HL-60/S4 treated with phorbol 12-myristate 13-acetate at 8.2 ng/mL for 4 days and 3 days (cell line): ENCODE data around the gene ANKRD39.
"Not testable (repeated sequence)": the region's sequence is repeated elsewhere in the genome, so short reads cannot be mapped to it uniquely, and the experiment has no call there.

Source experiments
- in situ Hi-C: fragments of 300-500 bp; cut with MboI; formaldehyde crosslinking; loops from 2 replicates; pipeline ENCODE4 v1.15.0; 2022; ENCODE audit warnings: low sequenced_read_pairs

Gene ANKRD39

DNA sequence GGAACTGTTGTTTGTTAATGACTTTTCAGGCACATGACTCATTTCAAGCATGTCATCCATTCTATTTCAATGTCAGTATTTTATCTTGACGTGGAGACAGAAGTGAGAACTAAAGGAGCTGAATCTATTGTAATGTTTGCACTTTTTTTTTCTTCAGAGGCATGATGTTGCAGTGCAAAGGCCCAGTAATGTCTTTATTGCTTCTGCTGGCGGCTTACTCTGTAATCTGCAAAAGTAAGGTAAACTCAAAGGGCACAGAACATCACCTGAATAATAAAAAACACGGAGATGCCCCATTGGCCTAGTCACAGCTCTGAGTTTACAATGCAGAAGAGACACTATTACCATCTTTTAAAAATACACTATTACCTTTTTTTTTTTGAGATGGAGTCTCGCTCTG is 44.2 kb downstream of the ANKRD39 start:
- in situ Hi-C loops = no loop called here

DNA sequence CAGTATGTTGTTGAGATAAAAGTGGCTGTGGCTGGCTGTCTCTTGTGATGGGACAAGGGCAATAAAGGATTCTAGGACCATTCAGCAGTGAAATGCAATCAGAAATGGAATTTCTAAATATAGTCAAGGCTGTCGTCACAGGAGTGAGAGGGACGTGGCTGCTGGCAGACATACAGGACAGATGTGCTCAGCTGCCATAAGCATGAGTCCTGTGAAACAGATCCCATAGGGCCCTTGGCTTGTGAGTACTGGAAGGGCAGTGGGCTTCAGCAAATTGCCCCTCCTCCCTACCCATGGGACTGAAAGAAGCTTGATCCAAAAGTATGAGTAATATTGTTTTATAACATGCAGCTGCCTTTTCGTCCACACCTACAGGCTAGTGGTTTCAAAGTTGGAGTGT is 45.9 kb downstream of the ANKRD39 start:
- in situ Hi-C loops = no loop called here

DNA sequence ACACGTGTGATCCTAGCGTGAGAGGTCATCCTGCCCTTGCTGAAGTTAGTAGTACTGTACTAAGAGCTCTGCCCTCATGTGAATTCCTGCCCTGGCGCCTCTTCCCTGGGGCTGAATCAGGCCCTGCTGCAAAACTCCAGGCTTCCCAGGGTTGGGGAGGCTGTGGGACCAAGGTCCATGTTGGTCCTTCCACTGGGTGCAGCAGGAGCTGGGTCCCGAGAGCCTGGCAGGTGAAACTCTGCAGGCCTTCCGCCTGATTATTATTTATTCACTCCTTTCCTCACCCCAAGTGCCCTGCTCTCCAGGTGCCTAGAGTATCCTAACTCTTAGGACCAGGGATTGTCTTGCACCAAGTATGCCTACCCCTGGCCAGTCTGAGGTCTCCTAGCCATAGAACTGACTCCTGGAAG is 47.0 kb downstream of the ANKRD39 start:
- in situ Hi-C loops = no loop called here

DNA sequence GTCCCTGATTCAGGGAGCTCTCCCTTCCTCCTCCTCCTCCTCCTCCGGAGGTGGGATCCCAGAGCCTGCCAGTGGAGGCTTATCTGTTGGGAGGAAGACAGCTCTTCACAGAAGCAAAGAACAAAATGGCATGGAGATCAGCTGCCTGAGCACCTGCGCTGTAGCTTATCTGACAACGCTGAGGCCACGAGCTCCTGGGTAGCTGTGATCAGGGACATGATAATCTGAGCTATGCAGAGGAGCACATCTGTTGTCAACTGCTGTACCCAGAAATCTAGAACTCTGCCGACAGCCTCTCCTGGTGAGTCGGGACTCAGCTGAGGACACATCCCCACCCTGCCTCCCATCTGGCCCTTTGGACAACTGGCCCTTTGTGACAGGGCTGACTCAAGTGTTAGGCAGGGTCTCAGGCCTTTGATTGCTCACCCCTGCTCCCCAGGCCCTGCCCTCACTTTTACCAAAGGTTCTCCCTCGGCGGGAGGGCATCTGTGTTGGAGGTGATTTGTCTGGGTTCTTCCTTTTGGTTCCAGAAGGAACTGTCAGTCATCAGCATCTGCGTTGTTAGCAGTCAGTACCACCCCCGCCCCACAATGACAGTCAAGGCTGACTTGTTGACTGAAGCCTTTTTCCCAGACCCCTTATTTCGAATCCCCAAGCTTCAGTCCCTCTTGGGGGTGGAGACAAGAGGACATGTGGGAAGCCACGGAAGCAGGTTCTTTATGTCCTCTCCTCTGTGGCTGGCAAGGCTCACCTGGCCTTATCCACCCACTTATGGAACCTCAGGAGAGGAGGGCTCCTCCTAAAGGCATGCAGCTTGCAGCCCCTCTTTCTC is 47.6 kb downstream of the ANKRD39 start:
- in situ Hi-C loops = no loop called here

DNA sequence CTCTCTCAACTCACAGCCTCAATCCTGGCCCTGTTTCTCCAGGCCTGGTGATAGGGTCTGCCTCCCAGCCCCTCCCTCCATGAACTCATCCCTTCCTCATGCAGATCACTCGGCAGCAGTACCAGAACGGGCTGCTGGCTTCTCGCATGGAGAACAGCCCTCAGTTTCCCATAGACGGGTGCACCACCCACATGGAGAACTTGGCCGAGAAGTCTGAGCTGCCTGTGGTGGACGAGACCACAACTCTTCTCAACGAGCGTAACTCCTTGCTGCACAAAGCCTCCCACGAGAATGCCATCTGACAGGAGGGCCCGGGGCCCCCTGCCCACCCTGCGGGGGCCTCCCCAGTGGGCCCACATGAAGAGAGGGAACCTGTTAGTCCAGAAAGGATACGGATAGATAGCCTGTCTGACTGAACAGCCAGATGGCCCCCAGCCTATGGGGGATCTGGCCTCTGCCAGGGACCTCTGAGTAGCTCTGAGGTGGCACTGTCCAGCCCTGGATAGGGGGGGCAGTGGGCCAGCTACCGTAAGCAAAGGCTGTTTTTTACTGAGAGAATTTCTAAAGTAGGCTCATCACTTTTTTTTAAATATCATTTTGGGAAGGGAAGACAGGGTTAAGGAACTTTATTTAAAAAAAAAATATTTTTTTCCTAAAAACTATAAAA is 48.5 kb downstream of the ANKRD39 start:
- in situ Hi-C loops = no loop called here

DNA sequence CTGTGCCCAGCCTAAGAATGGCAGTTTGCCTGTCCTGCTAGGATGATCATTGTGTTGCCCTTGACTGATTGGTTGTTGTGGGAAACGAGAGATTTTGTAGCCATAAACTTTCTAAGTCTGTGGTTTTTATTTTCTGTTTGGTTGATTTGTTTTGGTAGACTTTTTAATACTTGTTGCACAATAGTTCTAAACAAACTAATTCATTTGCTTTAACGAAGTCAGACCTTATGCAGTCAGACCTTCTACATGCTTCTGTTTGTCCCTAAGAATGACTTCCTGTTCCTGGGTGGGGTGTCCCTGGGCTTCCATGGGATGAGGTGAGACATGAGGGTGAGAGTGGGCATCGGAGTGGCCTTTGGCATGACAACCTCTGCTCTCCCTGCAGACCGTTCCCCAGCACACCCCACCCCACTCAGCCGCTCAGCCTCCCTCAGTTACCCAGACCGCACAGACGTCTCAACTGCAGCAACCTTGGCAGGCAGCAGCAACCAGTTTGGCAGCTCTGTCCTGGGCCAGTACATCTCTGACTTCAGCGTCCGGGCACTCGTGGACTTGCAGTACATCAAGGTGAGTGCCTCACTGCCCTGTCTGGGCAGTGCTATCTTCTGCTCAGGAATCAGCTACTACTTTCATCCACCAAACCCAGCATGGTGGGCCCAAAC is 49.5 kb downstream of the ANKRD39 start:
- in situ Hi-C loops = no loop called here

DNA sequence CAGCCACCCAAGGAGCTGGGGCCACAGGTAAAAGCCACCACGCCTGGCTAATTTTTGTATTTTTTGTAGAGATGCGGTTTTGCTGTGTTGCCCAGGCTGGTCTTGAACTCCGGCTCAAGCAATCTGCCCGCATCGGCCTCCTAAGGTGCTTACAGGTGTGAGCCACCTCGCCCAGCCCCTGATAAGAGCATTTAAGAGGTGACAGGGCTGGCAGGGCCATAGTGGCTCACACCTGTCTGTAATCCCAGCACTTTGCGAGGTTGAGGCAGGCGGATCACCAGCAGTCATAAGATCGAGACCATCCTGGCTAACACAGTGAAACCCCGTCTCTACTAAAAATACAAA is 50.7 kb downstream of the ANKRD39 start:
- in situ Hi-C loops = no loop called here

DNA sequence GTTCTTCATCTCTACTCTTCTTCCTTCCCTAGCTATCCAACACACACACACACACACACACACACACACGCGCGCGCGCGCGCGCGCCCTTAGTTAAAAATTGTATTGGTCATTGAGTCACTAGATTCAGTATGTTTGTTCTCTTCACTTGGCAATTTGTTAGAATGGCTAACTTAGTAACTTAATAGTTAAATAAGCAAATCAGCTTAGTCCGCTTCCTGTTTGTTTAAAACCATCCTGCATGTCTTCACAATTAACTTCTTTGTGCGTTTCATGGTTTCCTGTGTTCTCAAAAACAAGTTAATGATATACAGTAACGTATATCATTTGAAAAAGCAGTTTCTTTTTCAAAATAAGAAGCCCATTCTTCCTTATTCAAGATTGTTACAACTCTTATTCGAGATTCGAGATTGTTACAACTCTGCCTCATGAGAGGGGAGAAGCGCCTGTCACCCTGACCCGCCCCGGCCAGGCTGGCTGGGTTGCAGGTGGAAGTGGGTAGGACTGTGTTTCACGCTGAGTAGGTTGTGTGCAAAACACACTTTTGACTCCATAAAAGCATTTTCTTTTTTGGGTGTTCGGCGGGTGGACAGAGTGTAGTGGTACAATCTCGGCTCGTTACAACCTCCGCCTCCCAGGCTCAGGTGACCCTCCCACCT is 51.2 kb downstream of the ANKRD39 start:
- in situ Hi-C loops = no loop called here

DNA sequence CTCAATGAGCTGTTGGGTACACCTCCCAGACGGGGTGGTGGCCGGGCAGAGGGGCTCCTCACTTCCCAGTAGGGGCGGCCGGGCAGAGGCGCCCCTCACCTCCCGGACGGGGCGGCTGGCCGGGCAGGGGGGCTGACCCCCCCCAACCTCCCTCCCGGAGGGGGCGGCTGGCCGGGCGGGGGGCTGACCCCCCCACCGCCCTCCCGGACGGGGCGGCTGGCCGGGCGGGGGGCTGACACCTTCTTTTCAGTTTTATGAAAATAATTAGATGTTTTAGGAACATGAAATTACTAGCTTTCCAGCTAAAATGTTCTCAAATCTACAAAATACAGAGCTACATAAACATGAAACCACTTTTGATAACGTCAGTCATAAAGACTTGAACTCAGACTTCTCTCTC is 51.9 kb downstream of the ANKRD39 start:
- in situ Hi-C loops = not testable (repeated sequence)

DNA sequence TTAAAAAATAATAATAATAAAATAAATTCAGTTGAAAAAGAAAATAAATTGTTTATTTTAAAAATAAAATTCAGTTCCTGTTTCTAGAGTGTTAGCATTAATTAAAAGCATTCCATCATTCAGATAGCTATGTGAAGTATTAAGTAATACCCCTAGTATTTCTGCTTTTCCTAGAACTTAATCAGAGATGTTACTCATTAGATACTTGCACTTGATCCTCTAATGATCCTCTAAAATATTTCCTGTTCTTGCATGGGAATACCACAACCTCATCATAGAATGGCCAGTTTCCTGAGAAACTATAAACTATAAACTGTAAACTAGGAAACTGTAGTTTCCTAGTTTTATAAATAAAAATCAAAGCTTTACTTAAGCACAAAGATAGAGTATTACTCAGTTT is 52.8 kb downstream of the ANKRD39 start:
- in situ Hi-C loops = no loop called here

DNA sequence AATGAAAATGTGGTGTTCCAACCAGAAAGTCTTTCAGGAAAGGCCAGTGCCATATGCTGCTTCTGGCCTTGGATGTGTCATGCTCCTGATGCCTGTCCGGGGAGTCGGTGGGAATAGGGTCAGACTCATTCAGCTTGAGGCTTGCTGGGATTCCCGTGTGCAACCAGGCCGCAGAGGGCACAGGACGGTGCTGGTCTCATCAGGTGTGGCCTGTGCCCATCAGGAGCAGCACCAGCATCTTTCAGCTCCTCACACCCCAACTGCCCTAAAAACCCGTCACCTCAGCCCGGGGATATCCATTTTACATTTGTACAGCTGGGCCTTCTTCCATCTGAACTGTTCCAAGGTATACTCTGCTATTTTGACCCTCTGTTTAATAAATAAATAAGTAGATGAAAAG is 55.1 kb downstream of the ANKRD39 start:
- in situ Hi-C loops = no loop called here

DNA sequence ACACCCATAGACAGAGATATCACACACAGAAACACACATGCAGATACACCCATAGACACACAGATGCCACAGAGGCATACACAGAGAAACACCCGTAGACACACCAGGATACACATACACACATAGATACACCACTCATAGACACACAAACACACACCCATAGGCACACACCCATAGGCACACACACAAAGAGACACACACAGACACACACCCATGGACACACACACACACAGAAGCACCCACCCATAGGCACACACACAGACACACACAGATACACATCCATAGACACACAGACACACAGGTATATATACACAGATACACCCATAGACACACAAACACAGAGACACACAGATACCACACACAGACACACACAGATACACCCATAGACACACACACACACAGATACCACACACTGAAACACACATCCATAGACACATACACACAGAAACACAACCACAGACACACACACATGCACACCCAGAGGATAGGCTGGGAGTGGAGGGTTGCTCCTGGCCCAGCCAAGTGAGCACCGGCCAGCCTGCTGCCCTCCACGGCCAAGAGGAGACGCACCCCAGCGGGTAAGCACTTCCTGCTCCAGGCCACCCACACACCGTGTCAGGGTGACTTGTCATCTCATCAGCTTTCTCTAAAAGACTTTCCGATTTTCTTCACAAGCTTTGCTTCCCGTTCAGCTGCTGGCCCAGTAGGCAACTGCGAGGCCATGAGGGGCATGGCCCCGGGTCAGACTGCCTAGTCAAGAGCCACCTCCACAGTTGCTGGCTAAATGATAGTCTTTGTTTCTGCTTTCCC is 55.8 kb downstream of the ANKRD39 start:
- in situ Hi-C loops = no loop called here

DNA sequence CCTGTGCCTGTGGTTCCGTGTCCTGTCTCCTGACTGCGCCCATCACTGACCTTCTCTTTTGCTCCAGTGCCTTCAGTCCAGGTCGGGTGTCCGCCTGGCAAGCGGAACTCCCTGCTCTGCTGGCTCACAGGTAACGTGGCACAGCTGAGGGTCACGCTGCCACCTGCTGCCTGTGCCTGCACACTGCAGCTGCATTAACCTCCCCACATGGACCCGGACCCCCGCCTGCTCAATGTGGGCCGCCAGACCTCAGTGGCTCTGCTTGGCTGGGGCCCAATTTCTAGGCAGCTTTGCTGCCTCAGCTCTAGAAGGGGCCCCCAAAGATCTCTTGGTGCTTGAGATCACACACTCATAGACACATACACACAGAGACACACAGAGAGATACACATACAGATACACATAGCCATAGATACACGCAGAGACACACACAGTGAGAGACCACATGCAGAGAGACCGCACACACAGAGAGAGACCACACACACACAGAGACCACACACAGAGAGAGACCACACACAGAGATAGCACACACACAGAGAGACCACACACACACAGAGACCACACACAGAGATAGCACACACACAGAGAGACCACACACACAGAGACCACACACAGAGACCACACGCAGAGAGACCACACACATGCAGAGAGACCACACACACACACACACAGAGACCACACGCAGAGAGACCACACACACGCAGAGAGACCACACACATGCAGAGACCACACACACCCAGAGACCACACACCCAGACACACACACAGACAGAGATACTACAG is 56.6 kb downstream of the ANKRD39 start:
- in situ Hi-C loops = no loop called here

DNA sequence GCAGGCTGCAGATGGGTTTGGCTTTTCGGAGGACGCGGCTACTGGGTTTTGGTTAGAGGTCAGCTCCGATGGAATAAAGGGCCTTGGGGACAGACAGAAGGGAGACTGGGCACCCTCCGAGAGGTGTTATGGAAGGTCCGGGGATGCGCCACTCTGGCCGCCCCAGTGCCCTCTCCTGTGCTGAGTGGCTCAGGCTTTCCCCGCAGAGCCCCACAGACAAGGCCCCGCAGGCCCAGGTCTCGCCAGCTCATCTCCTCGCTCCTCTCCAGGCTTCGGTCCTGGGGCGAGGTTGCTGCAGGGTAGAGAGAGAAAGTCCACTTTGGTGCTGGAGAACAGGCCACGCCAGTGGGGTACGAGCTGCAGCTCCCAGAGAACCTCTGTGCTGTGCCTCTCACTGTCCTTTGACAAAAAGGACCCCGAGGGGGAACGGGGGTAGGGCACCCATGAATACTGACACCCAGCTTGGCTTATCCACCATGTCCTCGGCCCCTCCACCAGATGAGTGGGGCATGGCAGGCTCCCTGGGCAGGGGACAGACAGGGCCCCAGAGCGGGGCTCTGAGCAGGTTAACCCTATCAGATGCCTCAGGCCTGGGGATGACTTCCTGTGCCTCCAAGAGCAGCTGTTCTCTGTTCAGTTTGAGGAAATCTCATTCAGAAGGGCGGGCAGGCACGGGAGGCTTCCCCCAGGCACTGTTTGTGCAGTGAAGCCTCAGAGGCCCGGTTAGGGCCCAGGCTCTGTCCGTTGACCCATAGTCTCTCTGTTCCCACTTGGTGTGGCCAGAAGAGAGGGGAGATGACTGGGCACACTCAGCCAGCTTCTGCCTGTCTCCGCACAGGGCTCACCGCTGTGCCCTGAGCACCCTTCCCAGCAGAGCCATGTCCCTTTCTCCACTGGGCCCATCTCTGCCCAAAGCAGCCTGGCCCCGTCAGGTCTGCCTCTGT is 57.5 kb downstream of the ANKRD39 start:
- in situ Hi-C loops = no loop called here

DNA sequence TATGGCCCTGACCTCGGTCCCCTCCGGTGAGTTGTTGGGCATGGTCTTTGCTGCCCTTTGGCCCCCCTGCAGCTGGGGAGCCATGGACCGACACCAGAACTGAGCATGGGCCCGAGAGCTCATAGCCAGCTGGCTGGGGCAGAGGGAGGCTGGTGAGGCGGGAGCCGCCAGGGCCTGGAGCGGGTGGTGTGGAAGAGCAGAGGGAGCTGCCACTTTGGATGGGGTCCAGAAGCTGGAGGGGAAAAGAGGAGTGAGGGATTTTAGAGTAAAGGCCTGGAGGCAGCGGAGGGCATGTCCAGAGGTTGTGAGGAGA is 58.2 kb downstream of the ANKRD39 start:
- in situ Hi-C loops = no loop called here

DNA sequence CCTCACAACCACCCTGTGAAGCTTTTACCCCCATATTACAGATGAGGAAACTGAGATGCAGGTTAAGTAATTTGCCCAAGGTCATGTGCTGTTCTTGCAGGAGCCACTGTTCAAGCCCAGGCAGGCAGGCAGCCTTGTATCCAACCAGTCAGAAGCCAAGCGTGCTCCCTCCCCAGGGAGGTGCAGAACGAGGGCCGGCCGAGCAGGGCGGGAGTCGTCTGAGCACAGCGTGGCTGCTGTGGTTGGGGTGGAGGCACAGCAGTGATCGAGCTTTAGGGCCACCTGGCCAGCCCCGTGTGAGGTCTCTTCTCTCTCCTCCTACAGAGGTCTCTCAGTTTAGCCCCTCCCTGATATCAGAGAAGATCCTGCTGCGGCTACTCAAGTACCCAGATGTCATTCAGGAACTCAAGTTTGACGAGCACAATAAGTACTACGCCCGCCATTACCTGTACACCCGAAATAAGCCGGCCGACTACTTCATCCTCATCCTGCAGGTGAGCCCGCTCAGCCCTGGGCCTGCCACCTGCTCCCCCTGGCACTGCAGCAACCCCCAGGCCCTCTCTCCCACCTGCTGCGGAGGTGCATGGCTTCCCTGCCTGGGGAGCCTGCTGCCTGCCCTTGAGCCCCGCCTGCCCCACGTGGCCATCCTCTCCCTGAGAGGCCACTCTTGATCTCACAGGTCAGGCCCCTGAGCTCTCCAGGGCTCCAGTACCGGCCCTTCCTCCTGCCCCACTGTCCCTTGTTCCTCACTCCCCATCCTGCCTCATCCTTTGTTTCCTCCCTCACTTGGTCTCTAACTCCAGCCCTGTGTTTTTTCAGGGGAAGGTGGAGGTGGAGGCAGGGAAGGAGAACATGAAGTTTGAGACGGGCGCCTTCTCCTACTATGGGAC is 58.8 kb downstream of the ANKRD39 start:
- in situ Hi-C loops = no loop called here
